Neuronal stem cell (in vitro differentiated cells): ENCODE measurements around the gene ADAMTS18.
"Not testable (repeated sequence)": the region's sequence is repeated elsewhere in the genome, so short reads cannot be mapped to it uniquely, and the experiment has no call there.

Experiments used
- DNase-seq: peaks from one replicate; pipeline ENCODE4 v3.0.0-alpha.2; 2013; ENCODE audit warnings: low spot score
- H2AFZ ChIP-seq: one replicate; pipeline ENCODE4 v1.6.1; 2013; ENCODE audit warnings: mild to moderate bottlenecking, low read length, inconsistent platforms
- H2AK5ac ChIP-seq: 2 replicates; pipeline ENCODE4 v1.6.1; 2013; ENCODE audit warnings: low read depth, mild to moderate bottlenecking, inconsistent platforms, low read length, moderate library complexity, mixed read lengths
- H2BK120ac ChIP-seq: 2 replicates; pipeline ENCODE4 v1.6.1; 2013; ENCODE audit warnings: low read depth, mild to moderate bottlenecking, inconsistent platforms, low read length, moderate library complexity, mixed read lengths
- H2BK12ac ChIP-seq: one replicate; pipeline ENCODE4 v1.6.1; 2013; ENCODE audit warnings: low read length, inconsistent platforms
- H2BK15ac ChIP-seq: 2 replicates; pipeline ENCODE4 v1.6.1; 2013; ENCODE audit warnings: mild to moderate bottlenecking, low read length, inconsistent platforms, mixed read lengths
- H2BK5ac ChIP-seq: one replicate; pipeline ENCODE4 v1.6.1; 2013; ENCODE audit warnings: inconsistent platforms, mild to moderate bottlenecking, low read length, moderate library complexity
- H3K14ac ChIP-seq: one replicate; pipeline ENCODE4 v1.6.1; 2013; ENCODE audit warnings: low read length, inconsistent platforms
- H3K18ac ChIP-seq: 2 replicates; pipeline ENCODE4 v1.6.1; 2013; ENCODE audit warnings: low read length, inconsistent platforms
- H3K23ac ChIP-seq: 2 replicates; pipeline ENCODE4 v1.6.1; 2013; ENCODE audit warnings: low read depth, mild to moderate bottlenecking, mixed read lengths, low read length, inconsistent platforms; ENCODE audit not compliant: poor library complexity
- H3K27ac ChIP-seq: replicated peaks from 3 replicates; pipeline ENCODE4 v1.5.1; 2013; ENCODE audit warnings: low read length, inconsistent platforms
- H3K27me3 ChIP-seq, 3 experiments: 2 replicates each; pipeline ENCODE4 v1.6.1; 2013; ENCODE audit warnings: low read length in 3 of 3, mild to moderate bottlenecking in 2 of 3, inconsistent platforms in 1 of 3, low read depth in 1 of 3, mixed read lengths in 1 of 3, moderate library complexity in 1 of 3; ENCODE audit not compliant: control insufficient read depth in 3 of 3, insufficient read depth in 3 of 3
- H3K36me3 ChIP-seq, 2 donors: replicated peaks in 1 of 2; 2 replicates each; pipeline ENCODE4 v1.6.1; 2013; ENCODE audit warnings: low read length in 2 of 2; ENCODE audit not compliant: control insufficient read depth in 2 of 2, insufficient read depth in 2 of 2
- H3K4ac ChIP-seq: 2 replicates; pipeline ENCODE4 v1.6.1; 2013; ENCODE audit warnings: inconsistent platforms, mild to moderate bottlenecking, low read length, moderate library complexity
- H3K4me1 ChIP-seq, 2 donors: 1 replicate in 1 of 2; 2 replicates in 1 of 2; pipeline ENCODE4 v1.6.1; 2013; ENCODE audit warnings: low read length in 2 of 2, low read depth in 1 of 2; ENCODE audit not compliant: control insufficient read depth in 2 of 2, insufficient read depth in 1 of 2
- H3K4me2 ChIP-seq: one replicate; pipeline ENCODE4 v1.6.1; 2013; ENCODE audit warnings: mild to moderate bottlenecking, low read length, inconsistent platforms; ENCODE audit not compliant: insufficient read depth, poor library complexity, severe bottlenecking
- H3K4me3 ChIP-seq, 2 donors: 2 replicates each; pipeline ENCODE4 v1.5.1; 2013; ENCODE audit warnings: low read length in 2 of 2, mild to moderate bottlenecking in 2 of 2, inconsistent platforms in 1 of 2, moderate library complexity in 1 of 2
- H3K79me1 ChIP-seq: one replicate; pipeline ENCODE4 v1.6.1; 2013; ENCODE audit warnings: low read depth, mild to moderate bottlenecking, inconsistent platforms, low read length, moderate library complexity
- H3K9ac ChIP-seq: one replicate; pipeline ENCODE4 v1.6.1; 2013; ENCODE audit warnings: mild to moderate bottlenecking, low read depth, low read length, inconsistent platforms; ENCODE audit not compliant: poor library complexity
- H3K9me3 ChIP-seq, 2 donors: replicated peaks in 1 of 2; 2 replicates each; pipeline versions ENCODE3 to v1.6.1; 2013; ENCODE audit warnings: low read length in 2 of 2, mild to moderate bottlenecking in 2 of 2, inconsistent platforms in 1 of 2, low read depth in 1 of 2, mixed read lengths in 1 of 2, moderate library complexity in 1 of 2; ENCODE audit not compliant: control insufficient read depth in 2 of 2, insufficient read depth in 1 of 2
- H4K8ac ChIP-seq: one replicate; pipeline ENCODE4 v1.6.1; 2013; ENCODE audit warnings: low read depth, mild to moderate bottlenecking, inconsistent platforms, low read length, moderate library complexity
- H4K91ac ChIP-seq: one replicate; pipeline ENCODE4 v1.6.1; 2013; ENCODE audit warnings: low read length, low read depth, mild to moderate bottlenecking, inconsistent platforms; ENCODE audit not compliant: poor library complexity
- WGBS, 2 donors: extraction: QIAGEN DNeasy Blood & Tissue Kit; methylation state at CpG; one replicate each; pipeline ENCODE4 v1.1.7; 2013; ENCODE audit warnings: missing lambda C conversion rate in 2 of 2, mixed read lengths in 1 of 2; ENCODE audit not compliant: insufficient read length in 2 of 2, insufficient replicate concordance in 1 of 2; ENCODE audit errors: extremely low coverage in 2 of 2; 5-methylcytosine and 5-hydroxymethylcytosine counted together

ADAMTS18 gene

GRCh38 chr16:77275303-77275702 is 159.5 kb downstream of the ADAMTS18 start:
- not testable (repeated sequence) for H4K91ac ChIP-seq, H3K23ac ChIP-seq, H3K27ac ChIP-seq, H2AK5ac ChIP-seq, H3K4me1 ChIP-seq, H2BK15ac ChIP-seq, H3K14ac ChIP-seq, H3K4me2 ChIP-seq, H2AFZ ChIP-seq, DNase-seq, H3K36me3 ChIP-seq, H3K9ac ChIP-seq, H2BK120ac ChIP-seq, H3K79me1 ChIP-seq, H2BK12ac ChIP-seq, H3K9me3 ChIP-seq, H4K8ac ChIP-seq, H2BK5ac ChIP-seq, H3K27me3 ChIP-seq, H3K4me3 ChIP-seq, H3K4ac ChIP-seq, H3K18ac ChIP-seq
- no CpG with 5 or more reads among the region's 2 CpGs for WGBS, 2 donors

- no peak overlapping the region for H2BK5ac ChIP-seq
- H3K27me3 ChIP-seq = peaks cover 0 to 4% (median 0%) of the 10 kb centered on the region in 3 experiments
- no peak overlapping the region for H3K23ac ChIP-seq
- H3K9ac ChIP-seq = no peak overlapping the region
- no peak overlapping the region for H2AK5ac ChIP-seq
- no peak overlapping the region for H2BK15ac ChIP-seq
- no peak overlapping the region for H3K27ac ChIP-seq
- H3K4me3 ChIP-seq = no peak overlapping the region
- no peak overlapping the region for H2AFZ ChIP-seq
- H4K91ac ChIP-seq = no peak overlapping the region
- H3K79me1 ChIP-seq = peaks cover 2% of the 10 kb centered on the region
- H3K4me2 ChIP-seq = no peak overlapping the region
- no peak overlapping the region for H3K4ac ChIP-seq
- H3K4me1 ChIP-seq = peaks cover 0 to 5% of the 10 kb centered on the region in 2 donors
- H3K36me3 ChIP-seq = no peaks in the 10 kb centered on the region
- H3K14ac ChIP-seq = no peak overlapping the region
- no peak overlapping the region for H2BK120ac ChIP-seq
- H2BK12ac ChIP-seq = no peak overlapping the region
- WGBS, 2 donors = no CpG with 5 or more reads among the region's 3 CpGs
- peaks cover 0 to 2% of the 10 kb centered on the region in 2 donors for H3K9me3 ChIP-seq
- no peak overlapping the region for H3K18ac ChIP-seq
- no peak for DNase-seq
- H4K8ac ChIP-seq = no peak overlapping the region
These were observed 161.0 kb downstream of the ADAMTS18 start for GRCh38 chr16:77273815-77274214.

- Histone ChIP-seq H3K4me3 (no peak overlapping the region), H3K4me2 (no peak overlapping the region), H3K14ac (no peak overlapping the region), H2BK15ac (no peak overlapping the region), H3K4ac (no peak overlapping the region), H3K79me1 (peaks cover 2% of the 10 kb centered on the region), H2BK5ac (no peak overlapping the region), H3K9me3 (peaks cover 0 to 2% of the 10 kb centered on the region in 2 donors), H2BK12ac (no peak overlapping the region), H2BK120ac (no peak overlapping the region), H3K36me3 (no peaks in the 10 kb centered on the region), H4K91ac (no peak overlapping the region), H2AK5ac (no peak overlapping the region), H3K27me3 (peaks cover 0 to 4% (median 0%) of the 10 kb centered on the region in 3 experiments), H3K23ac (no peak overlapping the region), H3K18ac (no peak overlapping the region), H2AFZ (no peak overlapping the region), H3K9ac (no peak overlapping the region), H3K4me1 (peaks cover 0 to 4% of the 10 kb centered on the region in 2 donors), H3K27ac (no peak overlapping the region), H4K8ac (no peak overlapping the region)
- DNase-seq = no peak
- WGBS, 2 donors = no CpG with 5 or more reads among the region's 8 CpGs
These were observed 163.1 kb downstream of the ADAMTS18 start for GRCh38 chr16:77271532-77272426.

GRCh38 chr16:77266185-77266584 is 168.6 kb downstream of the ADAMTS18 start:
- not testable (repeated sequence) for H3K9ac ChIP-seq, H4K8ac ChIP-seq, H2BK12ac ChIP-seq, H3K79me1 ChIP-seq, H2AK5ac ChIP-seq, H3K4me1 ChIP-seq, H3K27ac ChIP-seq, H2AFZ ChIP-seq, H3K36me3 ChIP-seq, H3K9me3 ChIP-seq, H3K18ac ChIP-seq, H3K14ac ChIP-seq, H3K4ac ChIP-seq, H3K23ac ChIP-seq, H3K4me3 ChIP-seq, H3K4me2 ChIP-seq, H2BK15ac ChIP-seq, H2BK5ac ChIP-seq, H2BK120ac ChIP-seq, DNase-seq, H3K27me3 ChIP-seq, H4K91ac ChIP-seq
- WGBS, 2 donors = no CpG with 5 or more reads among the region's 1 CpG
